PFSK-1 (cell line): Measurements from ENCODE around the gene C1QTNF9.

Experiments used
- POLR2AphosphoS5 ChIP-seq: IDR thresholded peaks from 2 replicates; pipeline ENCODE4 v1.6.1; 2012; ENCODE audit warnings: low read depth, mild to moderate bottlenecking, control low read depth, low read length, moderate library complexity
- REST ChIP-seq, 2 experiments: IDR thresholded peaks; 2 replicates each; pipeline versions ENCODE4 v1.6.1 to v1.8.0; 2011 to 2012; ENCODE audit warnings: low read depth in 2 of 2, low read length in 2 of 2, control low read depth in 1 of 2, inconsistent platforms in 1 of 2, mild to moderate bottlenecking in 1 of 2, moderate library complexity in 1 of 2; ENCODE audit not compliant: insufficient read depth in 1 of 2
- SIN3A ChIP-seq: IDR thresholded peaks from 2 replicates; pipeline ENCODE4 v1.6.1; 2012; ENCODE audit warnings: mild to moderate bottlenecking, low read length, moderate library complexity, borderline replicate concordance; ENCODE audit not compliant: insufficient read depth

- TF ChIP-seq POLR2AphosphoS5 = no peak
- TF ChIP-seq REST (IDR thresholded peaks at IDR 0.05; ENCODE audit: insufficient read depth in 1 of 2, low read depth in 2 of 2, low read length in 2 of 2) = no peak
- TF ChIP-seq SIN3A = no peak
These were observed 4.1 kb downstream of the C1QTNF9 start for GRCh38 chr13:24313439-24313838.
